Thyroid gland (tissue), 4 donors: ENCODE results near the gene DYRK1A.

ENCODE experiments used
- CTCF ChIP-seq, 6 experiments: fragments of 200-600 bp in 3 of 6; fragments of 450-650 bp in 3 of 6; sonication (generic) in 3 of 6; IDR thresholded peaks; one replicate each; pipeline ENCODE4 v1.5.1; 2016 to 2019; ENCODE audit warnings: antibody characterized with exemption in 6 of 6, mild to moderate bottlenecking in 2 of 6, inconsistent platforms in 1 of 6, moderate library complexity in 1 of 6
- POLR2A ChIP-seq, 2 donors: fragments of 450-650 bp; IDR thresholded peaks; one replicate each; pipeline ENCODE4 v1.6.1; 2017; ENCODE audit warnings: antibody characterized with exemption in 2 of 2, mild to moderate bottlenecking in 2 of 2, moderate library complexity in 1 of 2

- no peak for TF ChIP-seq CTCF (IDR thresholded peaks at IDR 0.05)
- TF ChIP-seq POLR2A (IDR thresholded peaks at IDR 0.05): no peak
These were observed 183.6 kb downstream of the DYRK1A start for GRCh38 chr21:37550157-37550556.
